Measurements from ENCODE around the gene REV1. TPM values are rescaled to one million over a fixed set of nuclear protein-coding genes. Genes with fewer than 3 reads are reported as not detected.
"Not testable (repeated sequence)": the region's sequence is repeated elsewhere in the genome, so short reads cannot be mapped to it uniquely, and the experiment has no call there.

The REV1 gene
- total RNA-seq, 1 donor from 2014 or later, result 51.9 TPM

DNA sequence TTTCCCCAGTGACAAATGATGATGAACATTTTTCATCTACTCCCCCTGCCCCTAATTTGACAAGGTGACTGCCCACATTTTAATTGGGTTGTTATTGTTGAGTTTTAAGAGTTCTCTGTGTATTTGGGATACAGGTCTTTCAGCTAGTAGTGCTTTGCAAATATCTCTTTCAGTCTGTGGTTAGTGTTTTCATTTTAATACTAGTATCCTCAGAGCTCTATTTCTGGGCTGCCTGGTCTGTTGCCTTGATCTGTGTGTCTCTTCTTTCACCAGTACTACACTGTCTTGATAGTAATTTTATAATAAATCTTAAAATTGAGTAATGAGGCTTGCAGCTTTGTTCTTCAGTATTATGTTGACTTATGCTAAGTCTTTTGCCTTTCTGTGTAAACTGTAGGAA is 133.0 kb downstream of the REV1 start:
- no peak overlapping the region for H3K4me3 ChIP-seq
- H3K4me1 Mint-ChIP-seq, result no peaks in the 10 kb centered on the region
- no peaks in the 10 kb centered on the region for H3K27me3 ChIP-seq
- peaks cover 10% of the 10 kb centered on the region for H3K36me3 Mint-ChIP-seq
- H3K27ac ChIP-seq, result no peak overlapping the region
- H4K20me1 ChIP-seq (ENCODE audit: low read depth), result peaks cover 45% of the 10 kb centered on the region
- H3K27ac Mint-ChIP-seq, result no peak overlapping the region
- no peak for TF ChIP-seq EZH2 (IDR thresholded peaks at IDR 0.05)
- no peak for TF ChIP-seq EZH2phosphoT487 (IDR thresholded peaks at IDR 0.05)
- TF ChIP-seq, protein P1, sequence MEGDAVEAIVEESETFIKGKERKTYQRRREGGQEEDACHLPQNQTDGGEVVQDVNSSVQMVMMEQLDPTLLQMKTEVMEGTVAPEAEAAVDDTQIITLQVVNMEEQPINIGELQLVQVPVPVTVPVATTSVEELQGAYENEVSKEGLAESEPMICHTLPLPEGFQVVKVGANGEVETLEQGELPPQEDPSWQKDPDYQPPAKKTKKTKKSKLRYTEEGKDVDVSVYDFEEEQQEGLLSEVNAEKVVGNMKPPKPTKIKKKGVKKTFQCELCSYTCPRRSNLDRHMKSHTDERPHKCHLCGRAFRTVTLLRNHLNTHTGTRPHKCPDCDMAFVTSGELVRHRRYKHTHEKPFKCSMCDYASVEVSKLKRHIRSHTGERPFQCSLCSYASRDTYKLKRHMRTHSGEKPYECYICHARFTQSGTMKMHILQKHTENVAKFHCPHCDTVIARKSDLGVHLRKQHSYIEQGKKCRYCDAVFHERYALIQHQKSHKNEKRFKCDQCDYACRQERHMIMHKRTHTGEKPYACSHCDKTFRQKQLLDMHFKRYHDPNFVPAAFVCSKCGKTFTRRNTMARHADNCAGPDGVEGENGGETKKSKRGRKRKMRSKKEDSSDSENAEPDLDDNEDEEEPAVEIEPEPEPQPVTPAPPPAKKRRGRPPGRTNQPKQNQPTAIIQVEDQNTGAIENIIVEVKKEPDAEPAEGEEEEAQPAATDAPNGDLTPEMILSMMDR (IDR thresholded peaks at IDR 0.05), result no peak
- no peak overlapping the region for H2AFZ ChIP-seq (replicated peaks)
- no peaks in the 10 kb centered on the region for H3K4me1 ChIP-seq
- no peak overlapping the region for H3K4me2 ChIP-seq
- peaks cover 81% of the 10 kb centered on the region for H3K79me2 ChIP-seq (ENCODE audit: low read depth)
- H3K36me3 ChIP-seq, result peaks cover 6% of the 10 kb centered on the region
- no peak overlapping the region for H3K9ac ChIP-seq
- H3K9me3 Mint-ChIP-seq, result no peaks in the 10 kb centered on the region
- no peaks in the 10 kb centered on the region for H3K9me3 ChIP-seq (ENCODE audit: low read depth)
- no peaks in the 10 kb centered on the region for H3F3A ChIP-seq (ENCODE audit: low read depth)
- H3K4me3 Mint-ChIP-seq, result no peak overlapping the region
- no peak for DNase-seq (ENCODE audit: low spot score)
- no peaks in the 10 kb centered on the region for H3K27me3 Mint-ChIP-seq (ENCODE audit: insufficient read depth, low read depth)

DNA sequence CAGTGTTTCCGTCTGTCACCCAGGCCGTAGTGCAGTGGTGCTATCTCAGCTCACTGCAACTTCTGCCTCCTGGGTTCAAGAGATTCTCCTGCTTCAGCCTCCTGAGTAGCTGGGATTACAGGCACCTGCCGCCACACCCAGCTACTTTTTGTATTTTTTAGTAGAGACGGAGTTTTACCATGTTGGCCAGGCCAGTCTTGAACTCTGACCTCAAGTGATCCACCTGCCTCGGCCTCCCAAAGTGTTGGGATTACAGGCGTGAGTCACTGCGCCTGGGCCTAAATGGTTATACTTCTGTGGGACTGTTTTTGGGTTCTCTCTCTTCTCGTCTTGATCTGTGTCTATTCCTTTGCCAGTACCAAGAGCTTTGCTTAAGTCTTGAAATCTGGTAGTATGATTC is 135.0 kb downstream of the REV1 start:
- H3K4me3 Mint-ChIP-seq; DNase-seq (ENCODE audit: low spot score); H3K4me1 Mint-ChIP-seq; H3K4me3 ChIP-seq; H3K4me1 ChIP-seq; H3F3A ChIP-seq (ENCODE audit: low read depth); H3K27me3 ChIP-seq; H3K36me3 ChIP-seq; H3K4me2 ChIP-seq; H3K9ac ChIP-seq; H3K27ac Mint-ChIP-seq; H3K36me3 Mint-ChIP-seq; H2AFZ ChIP-seq (replicated peaks); H3K27me3 Mint-ChIP-seq (ENCODE audit: insufficient read depth, low read depth); H3K9me3 Mint-ChIP-seq; H3K27ac ChIP-seq; H3K9me3 ChIP-seq (ENCODE audit: low read depth): not testable (repeated sequence)
- H3K79me2 ChIP-seq (ENCODE audit: low read depth), result peaks cover 98% of the 10 kb centered on the region
- peaks cover 64% of the 10 kb centered on the region for H4K20me1 ChIP-seq (ENCODE audit: low read depth)

DNA sequence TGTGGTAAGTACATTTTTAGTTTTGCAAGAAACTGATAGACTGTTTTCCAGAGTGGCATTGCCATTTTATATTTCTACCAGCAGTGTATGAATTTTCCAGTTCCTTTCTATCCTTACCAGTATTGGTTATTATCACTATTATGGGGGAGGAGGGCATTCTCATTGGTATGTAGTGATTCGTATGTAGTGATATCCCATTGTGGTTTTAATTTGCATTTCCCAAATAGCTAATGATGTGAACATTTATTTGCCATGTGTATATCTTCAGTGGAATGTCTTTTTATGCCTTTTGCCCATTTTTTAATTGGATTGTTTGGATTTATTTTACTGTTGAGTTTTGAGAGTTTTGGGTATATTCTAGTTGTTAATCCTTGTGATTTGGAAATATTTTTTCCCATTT is 135.7 kb downstream of the REV1 start:
- Mint-ChIP-seq H3K36me3 (peaks cover 4% of the 10 kb centered on the region), H3K4me3 (no peak overlapping the region), H3K27me3 (ENCODE audit: insufficient read depth, low read depth) (no peaks in the 10 kb centered on the region), H3K4me1 (no peaks in the 10 kb centered on the region), H3K9me3 (no peaks in the 10 kb centered on the region), H3K27ac (no peak overlapping the region)
- no peak overlapping the region for H3K9ac ChIP-seq
- no peak overlapping the region for H2AFZ ChIP-seq (replicated peaks)
- H3K27ac ChIP-seq, result no peak overlapping the region
- no peak overlapping the region for H3K4me2 ChIP-seq
- TF ChIP-seq EZH2 (IDR thresholded peaks at IDR 0.05) (no peak), EZH2phosphoT487 (IDR thresholded peaks at IDR 0.05) (no peak)
- TF ChIP-seq, protein P1 (IDR thresholded peaks at IDR 0.05), result no peak
- H3K27me3 ChIP-seq, result no peaks in the 10 kb centered on the region
- no peaks in the 10 kb centered on the region for H3K36me3 ChIP-seq
- H3K4me1 ChIP-seq, result no peaks in the 10 kb centered on the region
- no peak for DNase-seq (ENCODE audit: low spot score)
- H4K20me1 ChIP-seq (ENCODE audit: low read depth), result peaks cover 71% of the 10 kb centered on the region
- H3K79me2 ChIP-seq (ENCODE audit: low read depth), result peaks cover 98% of the 10 kb centered on the region
- H3K9me3 ChIP-seq (ENCODE audit: low read depth), result no peaks in the 10 kb centered on the region
- H3F3A ChIP-seq (ENCODE audit: low read depth), result no peaks in the 10 kb centered on the region
- no peak overlapping the region for H3K4me3 ChIP-seq

Other genes starting within 250 kb of the REV1 start
- gene LYG2, start 234.4 kb downstream of the REV1 start, total RNA-seq (ENCODE audit: low replicate concordance), result not detected in 2 replicates
- gene LYG1, start 188.8 kb downstream of the REV1 start, total RNA-seq (ENCODE audit: low replicate concordance), result 0.53 and 2.1 TPM in 2 replicates
- gene TXNDC9, start 153.7 kb downstream of the REV1 start, total RNA-seq (ENCODE audit: low replicate concordance), result 59.7 and 109 TPM in 2 replicates
- gene EIF5B, start 152.6 kb downstream of the REV1 start, total RNA-seq (ENCODE audit: low replicate concordance), result 13.4 and 26.8 TPM in 2 replicates